Activated CD4-positive, alpha-beta T cell treated with anti-CD3 and anti-CD28 coated beads, Interleukin-2, Interleukin-4, amounts not matched to agents 100 ng/mL and 50 ng/mL, durations not matched to agents 16 hours and 8 hours (primary cell): ENCODE measurements around the gene FAM76A.
"Not testable (repeated sequence)": the region's sequence is repeated elsewhere in the genome, so short reads cannot be mapped to it uniquely, and the experiment has no call there.

Experiments
- DNase-seq: peaks from one replicate; pipeline ENCODE4 v3.0.0-alpha.2; 2020; ENCODE audit warnings: low spot score

FAM76A gene

GRCh38 chr1:27778056-27778455 is 52.3 kb downstream of the FAM76A start:
- DNase-seq: no peak

DNA sequence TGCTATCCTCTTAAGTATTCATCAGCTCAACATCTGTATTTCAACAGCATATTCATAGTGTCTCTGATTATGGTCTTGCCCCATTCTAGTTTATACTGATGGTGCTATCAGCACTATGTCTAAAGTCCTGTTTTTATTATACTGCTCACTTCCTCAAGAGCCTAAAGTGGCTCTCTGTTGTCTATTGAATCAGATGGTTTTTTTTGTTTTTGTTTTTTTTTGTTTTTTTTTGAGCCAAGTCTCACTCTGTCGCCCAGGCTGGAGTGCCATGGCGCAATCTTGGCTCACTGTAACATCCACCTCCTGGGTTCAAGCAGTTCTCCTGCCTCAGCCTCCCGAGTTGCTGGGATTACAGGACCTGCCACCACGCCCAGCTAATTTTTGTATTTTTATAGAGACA is 53.4 kb downstream of the FAM76A start:
- no peak for DNase-seq

- DNase-seq: no peak
These were observed 57.2 kb downstream of the FAM76A start for GRCh38 chr1:27782950-27783349.

GRCh38 chr1:27784700-27785099 is 58.9 kb downstream of the FAM76A start:
- no peak for DNase-seq

DNA sequence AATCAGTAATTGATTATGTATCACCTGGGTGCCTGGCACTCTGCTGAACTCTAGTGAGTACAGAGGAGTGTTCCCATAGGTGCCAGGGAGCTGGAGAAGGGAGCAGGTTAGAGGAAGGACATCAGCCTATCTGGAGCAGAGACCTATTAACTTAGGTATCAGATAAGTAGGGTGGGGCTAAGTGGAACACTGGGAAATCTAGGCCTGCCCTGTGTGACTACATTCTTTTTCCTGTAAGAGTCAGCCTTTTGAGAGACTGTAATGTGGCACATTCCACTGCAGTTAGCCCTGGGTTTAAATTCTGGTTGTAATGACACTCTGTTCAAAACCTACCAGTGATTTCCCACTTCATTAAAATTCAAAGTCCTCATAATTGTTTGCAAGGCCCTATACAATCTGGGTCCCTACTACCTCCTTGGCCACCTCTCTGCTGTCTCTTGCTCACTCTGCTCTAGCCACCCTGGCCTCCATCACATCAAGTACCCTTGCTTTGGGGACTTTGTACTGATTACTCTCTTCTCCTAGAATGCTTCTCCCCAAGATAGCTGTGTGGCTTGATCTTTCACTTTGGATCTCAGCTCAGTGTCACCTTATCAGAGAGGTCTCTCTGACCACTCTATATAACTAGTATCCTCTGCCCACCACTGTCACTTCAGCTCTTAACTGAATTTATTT is 60.2 kb downstream of the FAM76A start:
- no peak for DNase-seq

GRCh38 chr1:27787895-27788294 is 62.1 kb downstream of the FAM76A start:
- DNase-seq: no peak

GRCh38 chr1:27789540-27790041 is 63.8 kb downstream of the FAM76A start:
- DNase-seq: no peak

DNA sequence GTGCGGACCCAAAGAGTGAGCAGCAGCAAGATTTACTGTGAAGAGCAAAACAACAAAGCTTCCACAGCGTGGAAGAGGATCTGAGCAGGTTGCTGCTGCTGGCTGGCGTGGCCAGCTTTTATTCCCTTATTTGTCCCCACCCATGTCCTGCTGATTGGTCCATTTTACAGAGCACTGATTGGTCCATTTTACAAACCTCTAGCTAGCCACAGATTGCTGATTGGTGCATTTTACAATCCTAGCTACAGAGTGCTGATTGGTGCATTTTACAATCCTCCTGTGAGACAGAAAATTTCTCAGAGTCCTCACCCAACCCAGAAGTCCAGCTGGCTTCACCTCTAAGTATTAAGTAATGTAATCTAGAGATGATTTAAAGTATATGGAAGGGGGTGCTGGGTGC is 64.5 kb downstream of the FAM76A start:
- not testable (repeated sequence) for DNase-seq

DNA sequence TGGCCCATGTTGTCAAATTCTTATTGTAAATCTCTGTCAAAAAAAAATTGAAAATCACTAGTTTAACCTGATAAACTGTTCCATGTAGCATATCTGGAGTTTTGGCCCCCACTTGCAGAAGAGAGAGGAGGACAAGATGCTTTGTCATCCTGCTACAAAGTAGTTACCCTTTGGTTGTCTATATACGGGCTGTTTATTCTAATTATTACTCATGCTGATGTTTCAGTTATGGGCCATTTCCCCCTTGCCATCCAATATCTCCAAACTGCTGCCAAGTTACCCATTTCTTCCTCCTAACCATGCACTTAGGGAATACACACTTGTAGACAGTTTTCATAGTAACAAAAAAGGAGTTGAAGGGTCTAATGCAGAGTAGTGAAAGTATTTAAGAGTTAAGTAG is 69.8 kb downstream of the FAM76A start:
- DNase-seq: peak; percentile 46

DNA sequence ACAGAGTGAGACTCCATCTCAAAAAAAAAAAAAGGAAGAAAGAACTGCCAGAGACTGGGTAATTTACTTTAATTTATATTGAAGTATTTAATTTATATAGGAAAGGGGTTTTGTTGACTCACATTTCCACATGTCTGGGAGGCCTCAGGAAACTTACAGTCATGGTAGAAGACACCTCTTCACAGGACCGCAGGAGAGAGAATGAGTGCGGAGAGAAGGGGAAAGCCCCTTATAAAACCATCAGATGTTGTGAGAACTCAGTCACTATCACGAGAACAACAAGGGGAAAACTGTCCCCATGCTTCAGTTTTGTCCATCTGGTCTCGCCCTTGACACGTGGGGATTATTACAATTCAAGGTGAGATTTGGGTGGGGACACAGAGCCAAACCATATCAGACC is 79.0 kb downstream of the FAM76A start:
- DNase-seq: peak; percentile 16

- no peak for DNase-seq
These were observed 81.0 kb downstream of the FAM76A start for GRCh38 chr1:27806758-27807157.

GRCh38 chr1:27807385-27807784 is 81.6 kb downstream of the FAM76A start:
- no peak for DNase-seq

DNA sequence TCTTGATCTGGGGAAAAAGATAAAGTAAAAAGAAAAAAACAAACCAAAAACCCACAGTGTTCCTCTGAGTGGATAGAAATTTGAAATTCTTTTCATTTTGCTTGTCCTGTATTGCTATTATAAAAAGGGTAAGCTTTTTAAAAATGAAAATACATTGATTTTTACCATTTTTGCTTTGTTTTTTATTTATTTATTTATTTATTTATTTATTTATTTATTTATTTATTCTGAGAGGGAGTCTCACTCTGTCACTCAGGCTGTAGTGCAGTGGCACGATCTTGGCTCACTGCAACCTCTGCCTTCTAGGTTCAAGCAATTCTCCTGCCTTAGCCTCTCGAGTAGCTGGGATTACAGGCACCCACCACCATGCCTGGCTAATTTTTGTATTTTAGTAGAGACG is 82.4 kb downstream of the FAM76A start:
- DNase-seq: not testable (repeated sequence)

- DNase-seq: no peak
These were observed 84.1 kb downstream of the FAM76A start for GRCh38 chr1:27809883-27810282.

- peak; percentile 37 for DNase-seq
These were observed 86.2 kb downstream of the FAM76A start for GRCh38 chr1:27811741-27812500.
